GM18520 (cell line): ENCODE data around the gene SNAP25.

ENCODE experiments used
- ATAC-seq: cut with Tn5 transposase; IDR thresholded peaks from one replicate; pipeline ENCODE4 v1.9.1; 2021; ENCODE audit not compliant: unreplicated experiment

Gene SNAP25

DNA sequence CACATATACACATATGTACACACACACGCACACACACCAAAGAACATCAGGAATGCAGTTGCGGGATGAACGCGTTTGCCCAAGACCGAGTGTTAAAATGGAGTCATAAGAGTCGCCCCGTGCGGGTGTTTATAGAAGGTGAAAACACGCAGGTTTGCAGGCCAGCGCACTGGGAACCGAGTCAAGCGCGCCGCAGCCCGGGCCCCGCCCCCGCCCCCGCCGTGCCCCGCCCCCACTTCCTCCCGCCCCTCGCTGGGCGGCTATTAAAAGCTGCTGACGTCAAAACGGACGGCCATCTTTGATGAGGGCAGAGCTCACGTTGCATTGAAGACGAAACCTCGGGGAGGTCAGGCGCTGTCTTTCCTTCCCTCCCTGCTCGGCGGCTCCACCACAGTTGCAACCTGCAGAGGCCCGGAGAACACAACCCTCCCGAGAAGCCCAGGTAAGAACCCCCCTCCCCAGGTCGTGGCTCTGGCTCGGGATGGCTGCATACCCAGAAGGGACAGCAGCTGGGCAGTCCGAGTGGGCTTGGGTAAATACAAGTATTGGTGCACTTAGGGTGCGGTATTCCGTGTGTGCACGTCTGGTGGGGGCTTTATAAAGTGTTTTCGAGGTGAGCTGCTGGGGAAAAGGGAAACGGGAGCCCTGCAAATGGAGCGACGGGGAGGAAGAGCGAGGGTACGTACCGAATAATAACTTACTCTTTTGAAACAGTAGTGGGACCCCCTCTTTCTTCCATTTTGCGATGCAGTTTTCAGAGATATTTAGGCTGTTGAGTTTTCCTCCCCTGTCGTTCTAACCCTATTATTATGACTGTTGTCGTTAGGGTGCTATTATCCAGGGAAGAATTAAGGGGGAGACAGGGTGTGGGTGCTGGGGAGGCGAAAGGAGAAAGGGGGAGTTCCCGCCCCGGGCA lies at the start of gene SNAP25:
Gene SNAP25, plus strand, starts transcription at position 295 of the 916 bp plus-strand sequence. CDS start 56,662 bp downstream, outside the sequence.
- ATAC-seq = no peak

DNA sequence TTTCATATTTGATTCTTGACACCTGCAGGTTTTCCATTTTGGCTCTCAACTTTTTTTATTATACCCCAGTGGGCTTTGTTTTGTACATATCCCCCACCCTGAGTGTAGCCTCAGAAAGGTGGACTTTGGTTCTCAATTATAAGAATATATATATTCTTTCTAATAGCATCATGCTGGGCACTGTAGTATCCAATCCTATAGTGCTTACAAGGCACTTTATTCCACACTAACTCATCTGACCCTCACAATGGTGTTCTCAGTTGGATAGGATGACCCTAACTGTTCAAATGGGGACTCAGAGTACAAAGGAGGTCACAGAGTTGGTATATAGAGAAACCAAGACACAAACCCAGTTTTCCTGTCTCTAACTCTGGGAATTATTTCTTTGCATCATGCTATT lies 48.9 kb upstream of the SNAP25 start:
- no peak for ATAC-seq

DNA sequence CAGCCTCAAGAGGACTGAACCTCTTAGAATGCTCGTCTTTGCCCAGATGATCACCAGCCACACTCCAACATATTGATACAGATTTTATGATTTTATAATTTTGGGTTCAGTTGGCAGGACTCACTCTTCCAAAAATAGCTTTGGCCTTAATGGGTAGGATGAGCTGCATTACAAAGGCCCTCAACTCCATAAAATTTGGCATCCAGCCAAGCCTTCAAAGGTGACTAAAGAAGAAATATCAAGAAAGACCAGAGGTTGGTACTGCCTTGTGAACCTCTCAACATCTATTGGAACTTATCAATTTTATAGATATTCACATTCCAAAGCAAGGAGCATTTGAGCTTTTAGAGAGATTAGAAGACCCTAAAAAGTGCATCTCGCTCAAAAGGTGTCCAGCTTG lies 48.4 kb upstream of the SNAP25 start:
- no peak for ATAC-seq

DNA sequence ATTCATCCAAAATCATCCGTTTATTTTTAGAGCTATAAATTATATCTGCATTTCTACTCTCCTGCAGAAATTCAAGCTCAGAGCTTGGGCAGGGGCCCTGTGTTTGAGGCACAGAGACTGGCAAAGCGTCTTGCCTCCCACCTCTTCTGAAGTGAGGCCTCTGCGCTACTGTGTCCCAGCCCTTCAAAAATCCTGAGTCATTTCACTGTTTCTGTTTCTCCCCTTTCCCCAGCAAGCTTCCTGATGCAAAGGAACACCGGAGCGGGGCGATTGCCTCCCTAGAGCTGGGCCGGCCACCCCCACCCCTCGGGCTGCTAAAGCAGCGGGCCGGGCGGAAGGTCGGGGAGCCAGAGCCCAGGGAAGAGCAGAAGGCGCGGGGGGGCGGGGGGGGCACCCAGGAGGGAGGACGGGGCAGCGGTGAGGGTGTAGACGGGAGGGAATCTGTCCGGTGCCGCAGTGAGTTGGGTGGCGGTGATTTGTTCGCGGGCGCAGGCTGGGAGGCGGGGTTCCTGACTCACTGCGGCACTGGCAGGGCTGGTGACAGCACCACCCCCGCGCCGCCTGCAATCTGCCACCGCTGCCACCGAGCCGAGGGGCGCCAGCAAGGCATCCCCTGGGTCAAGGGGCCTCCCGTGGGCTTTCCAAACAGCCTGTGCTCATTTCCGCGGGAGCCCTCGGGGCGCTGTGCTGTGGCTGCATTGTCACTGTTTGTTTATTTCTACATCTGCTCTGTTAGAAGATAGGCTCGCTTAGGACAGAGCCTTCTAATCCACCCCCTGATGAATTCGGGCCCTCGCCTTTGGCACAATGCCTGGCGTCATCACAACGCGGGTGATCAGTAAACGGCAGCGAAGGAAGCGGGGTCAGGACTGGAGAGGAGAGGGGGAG lies 46.5 kb upstream of the SNAP25 start:
- no peak for ATAC-seq

DNA sequence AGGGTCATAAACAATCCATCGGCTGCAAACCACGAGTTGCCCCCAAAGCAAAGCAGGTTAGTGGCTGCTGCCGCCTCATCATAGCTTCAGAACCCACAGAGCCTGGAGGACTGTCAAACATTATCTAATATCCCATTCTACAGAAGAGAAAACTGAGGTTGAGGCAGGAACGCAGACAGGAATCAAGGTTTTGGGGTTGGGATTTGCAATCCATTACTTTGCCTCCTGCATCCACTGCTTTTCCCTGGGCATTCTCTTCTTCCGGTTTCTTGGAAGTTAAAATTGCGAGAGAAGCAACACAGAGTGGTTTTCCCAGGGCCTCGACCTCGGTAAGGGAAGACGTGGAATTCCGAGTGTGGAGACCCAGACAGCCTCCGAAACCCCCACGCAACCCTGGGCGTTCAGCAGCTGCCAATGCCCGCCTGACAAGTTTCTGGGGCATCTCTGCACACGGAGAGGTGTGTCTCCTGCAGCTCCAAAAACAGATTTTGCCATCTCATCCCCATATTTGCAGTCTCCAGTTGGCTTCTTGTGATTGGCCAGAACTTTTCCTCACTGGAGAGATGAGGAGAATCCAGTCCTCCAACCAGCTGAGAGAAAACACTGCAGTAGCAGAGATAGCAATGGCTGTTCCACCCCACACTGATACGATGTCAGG lies 45.5 kb upstream of the SNAP25 start:
- ATAC-seq = no peak

DNA sequence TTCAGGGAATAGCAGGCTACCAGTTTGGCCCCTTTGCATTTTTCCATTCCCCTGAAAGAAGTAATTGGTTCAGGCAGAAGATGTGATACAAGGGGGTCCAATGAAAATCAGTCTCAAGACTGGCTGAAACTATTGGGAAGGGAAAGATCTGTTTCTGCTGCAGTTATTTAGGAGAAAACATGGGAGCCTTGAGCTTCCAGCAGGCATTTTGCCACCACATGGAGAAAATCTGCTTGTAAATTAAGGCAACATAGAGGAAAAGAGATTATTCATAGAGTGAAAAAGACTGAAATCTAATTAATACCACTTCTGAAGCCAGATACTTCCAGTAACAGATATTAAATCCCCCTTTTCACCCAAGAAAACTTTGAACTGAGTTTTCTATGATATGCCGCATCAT lies 44.2 kb upstream of the SNAP25 start:
- ATAC-seq = no peak

DNA sequence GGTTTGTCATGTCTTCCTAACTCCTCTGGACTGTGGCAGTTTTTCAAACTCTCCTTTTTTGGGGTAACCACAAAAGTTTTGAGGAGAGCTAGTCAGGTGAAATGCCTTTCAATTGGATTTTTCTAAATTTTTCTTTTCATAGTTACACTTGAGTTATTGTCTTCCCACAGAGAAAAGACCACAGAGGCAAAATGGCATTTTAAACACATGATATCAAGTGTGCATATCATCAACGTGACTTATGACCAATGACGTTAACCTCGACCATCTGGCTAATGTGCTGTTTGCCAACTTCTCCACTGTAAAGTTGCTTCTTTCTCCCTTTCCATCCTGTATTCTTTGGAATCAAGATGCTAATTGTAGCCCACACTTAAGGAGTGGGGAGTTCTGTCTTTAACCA lies 41.3 kb upstream of the SNAP25 start:
- ATAC-seq = no peak

DNA sequence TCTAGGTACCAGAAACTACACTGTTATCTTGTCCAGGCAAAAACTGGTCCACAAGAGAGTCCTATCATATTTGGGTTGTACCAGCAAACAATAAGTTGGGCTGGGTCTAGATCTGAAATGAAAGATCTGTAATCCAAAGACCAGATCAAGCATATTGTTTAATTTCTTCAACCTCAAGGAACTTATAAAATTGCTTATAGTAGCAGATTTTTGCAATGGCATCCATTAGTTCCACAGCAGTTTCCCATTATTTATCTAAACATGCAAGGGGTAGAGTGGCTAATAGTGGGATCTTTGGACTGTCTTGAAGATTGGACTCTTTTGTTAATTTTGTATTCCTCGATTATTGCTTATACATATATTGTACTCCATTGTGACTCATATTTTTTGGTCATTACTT lies 40.5 kb upstream of the SNAP25 start:
- ATAC-seq = no peak

DNA sequence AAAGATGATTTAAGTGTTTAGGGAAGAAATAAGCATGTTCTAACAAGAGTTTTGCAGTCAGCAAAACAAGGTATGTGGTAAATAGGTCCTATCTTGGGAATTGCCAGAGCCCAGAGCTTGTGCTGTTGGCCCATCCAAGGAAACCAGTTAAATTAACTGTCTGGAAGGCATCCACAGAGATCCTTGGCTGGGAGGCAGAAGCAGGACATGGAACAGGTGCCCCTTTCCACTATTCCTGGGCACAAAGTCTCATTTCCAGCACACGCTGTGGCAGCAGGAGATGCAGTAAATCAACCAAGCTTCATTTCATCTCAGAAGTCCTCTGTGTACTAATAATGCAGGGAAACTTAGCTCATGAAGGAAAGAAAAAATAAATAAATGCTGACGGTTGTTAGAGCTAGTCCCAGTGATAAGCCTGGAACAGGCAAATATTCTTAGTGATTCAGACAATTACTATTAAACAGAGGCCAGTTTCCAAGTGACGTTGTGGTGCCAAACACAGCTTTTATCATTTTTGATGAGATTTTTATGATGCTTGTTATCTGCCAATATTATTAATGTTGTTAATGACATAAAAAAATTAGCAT lies 39.8 kb upstream of the SNAP25 start:
- ATAC-seq = no peak

DNA sequence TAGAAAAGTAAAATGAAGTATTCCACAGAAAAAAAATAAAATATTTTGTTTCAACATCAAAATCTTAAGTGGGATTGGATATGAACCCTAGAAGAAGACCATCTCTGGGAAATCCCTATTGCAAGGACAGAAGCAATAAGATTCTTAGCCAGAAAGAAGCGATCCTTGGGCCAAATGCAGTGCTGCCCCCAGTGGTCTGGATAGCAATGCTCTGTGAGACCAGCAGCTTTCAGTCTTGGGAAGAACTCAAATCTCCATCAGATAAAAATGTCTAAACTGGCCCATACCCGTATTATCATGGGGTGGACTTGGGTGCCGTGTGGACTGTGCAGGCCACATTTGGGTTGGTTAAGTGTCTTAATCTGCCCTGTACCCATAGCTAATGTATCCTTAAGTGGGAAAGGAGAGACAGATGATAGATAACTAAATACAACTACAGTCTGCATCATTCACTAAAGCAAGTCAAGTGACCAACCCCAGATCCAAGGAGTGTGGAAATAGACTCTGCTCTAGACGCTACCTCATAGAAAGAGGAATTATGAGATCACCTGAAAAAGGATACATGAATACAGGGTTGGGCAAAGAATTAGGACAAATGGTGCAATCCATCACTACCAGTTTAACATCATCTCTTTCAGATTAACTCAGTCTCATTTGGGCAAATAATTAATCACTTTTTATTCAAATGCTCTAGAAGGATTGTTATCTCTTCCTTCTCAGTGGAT lies 38.9 kb upstream of the SNAP25 start:
- ATAC-seq = no peak

DNA sequence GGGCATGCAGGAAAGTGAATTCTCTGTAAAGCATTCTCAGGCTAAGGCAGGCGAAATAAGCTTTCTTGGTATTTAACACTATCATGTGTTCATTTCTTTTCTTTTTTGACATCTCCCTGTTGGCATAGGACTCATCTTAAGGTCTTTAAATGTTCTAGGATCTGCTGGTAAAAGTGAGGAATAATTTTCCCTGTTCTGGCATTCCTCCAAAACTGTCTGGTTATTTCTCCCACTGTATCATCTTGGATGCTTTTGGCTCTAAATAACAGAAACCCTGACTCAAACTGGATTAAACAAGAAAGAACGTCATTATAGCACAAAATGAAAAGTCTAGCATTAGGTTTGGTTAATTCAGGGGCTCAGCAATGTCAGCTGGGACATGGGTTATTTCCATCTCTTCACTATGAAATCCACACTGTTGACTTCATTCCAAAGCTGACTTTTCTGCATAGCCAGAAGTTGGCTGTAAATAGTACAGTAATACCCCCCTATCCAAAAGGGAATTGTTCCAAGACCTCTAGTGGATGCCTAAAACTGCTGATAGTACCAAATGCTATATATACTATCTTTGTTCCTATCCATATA lies 37.9 kb upstream of the SNAP25 start:
- no peak for ATAC-seq

DNA sequence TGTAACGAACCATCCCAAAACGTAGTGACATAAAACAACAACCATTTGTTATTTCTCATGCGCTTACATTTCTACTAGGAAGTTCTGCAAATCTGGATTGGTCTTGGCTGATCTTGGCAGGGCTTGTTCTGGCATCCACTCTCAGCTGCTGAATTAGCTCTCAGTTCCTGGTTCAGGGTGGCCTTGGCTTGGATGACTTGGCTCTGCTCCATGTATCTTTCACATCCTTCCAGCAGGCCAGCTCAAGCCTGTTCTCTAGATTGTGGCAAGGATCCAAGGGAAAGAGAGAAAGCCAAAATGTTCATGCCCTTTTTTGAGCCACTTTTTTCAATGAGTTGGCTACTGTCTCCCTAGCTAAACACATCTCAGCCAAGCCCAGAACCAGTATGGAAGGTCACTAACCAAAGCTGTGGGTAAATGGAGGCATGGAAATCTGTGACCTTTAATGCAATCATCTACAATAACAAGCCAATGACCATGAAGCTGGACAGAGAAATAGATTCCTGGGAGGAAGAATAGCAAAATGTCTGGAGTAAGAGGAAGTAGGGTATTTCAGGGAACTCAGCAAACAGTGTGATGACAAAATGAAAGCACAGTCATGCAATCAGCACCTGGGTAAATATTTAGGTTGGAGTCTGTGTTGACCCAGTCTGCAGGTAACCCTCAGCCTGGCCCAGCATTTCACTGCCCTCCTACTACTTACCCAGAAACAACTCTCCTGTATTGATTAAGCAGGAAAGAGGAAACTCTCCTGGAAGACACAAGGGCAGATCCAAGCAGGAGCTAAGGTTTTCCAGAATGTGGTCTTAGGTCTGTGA lies 32.7 kb upstream of the SNAP25 start:
- no peak for ATAC-seq

DNA sequence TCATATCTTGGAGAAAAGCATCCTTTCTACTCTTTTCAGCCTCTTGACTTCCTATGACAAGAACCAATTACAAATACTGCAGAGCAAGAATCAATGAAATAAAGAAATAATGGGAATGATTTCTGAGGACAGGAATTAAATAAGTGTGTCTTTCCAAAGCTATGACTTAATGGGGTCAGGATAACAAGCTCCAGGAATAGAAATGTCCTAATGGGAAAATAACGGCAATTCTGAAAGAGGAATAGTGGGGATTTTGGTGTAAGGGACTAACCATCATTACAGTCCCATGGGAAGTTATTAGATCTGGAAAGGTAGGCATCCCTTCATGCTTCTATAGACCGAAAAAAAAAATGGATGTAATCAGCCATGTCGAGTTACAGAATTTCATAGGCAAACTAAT lies 28.2 kb upstream of the SNAP25 start:
- no peak for ATAC-seq

DNA sequence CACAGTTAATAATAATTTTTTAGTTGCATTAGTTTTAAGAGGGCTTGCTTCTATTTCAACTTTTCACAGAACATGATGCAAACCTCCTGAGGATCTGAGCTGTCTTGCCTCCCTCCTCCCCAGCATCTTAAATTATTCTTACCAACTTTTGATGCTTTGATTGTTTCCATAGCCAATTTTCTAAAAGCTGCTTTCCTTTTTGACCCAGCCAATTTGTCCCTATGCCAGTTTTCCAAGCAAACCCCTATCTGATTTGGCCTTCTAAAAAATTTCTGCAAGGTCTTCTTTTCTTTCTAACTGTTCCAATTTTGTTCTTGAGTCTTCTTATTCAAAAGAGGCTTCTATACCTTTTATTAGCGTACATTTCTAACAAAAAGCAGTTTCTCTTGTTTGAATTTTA lies 26.5 kb upstream of the SNAP25 start:
- ATAC-seq = no peak

DNA sequence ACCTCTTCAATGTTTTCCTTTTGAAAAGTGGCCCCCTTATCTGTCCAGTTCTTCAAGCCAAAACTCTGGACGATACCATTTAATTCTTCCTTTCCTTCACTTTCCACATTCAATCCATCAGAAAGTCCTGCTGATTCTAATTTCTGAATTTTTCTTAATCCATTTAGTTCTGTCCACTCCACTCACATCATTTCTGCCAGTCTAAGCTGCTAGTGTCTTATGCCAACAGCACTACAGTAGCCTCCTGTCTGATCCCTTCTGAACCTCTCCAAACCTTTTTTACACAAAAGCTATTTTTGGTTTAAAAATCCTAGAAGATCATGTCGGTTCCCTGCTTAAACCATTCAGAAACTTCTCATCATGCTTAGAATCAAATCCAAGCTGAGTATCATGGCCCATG lies 24.5 kb upstream of the SNAP25 start:
- no peak for ATAC-seq

DNA sequence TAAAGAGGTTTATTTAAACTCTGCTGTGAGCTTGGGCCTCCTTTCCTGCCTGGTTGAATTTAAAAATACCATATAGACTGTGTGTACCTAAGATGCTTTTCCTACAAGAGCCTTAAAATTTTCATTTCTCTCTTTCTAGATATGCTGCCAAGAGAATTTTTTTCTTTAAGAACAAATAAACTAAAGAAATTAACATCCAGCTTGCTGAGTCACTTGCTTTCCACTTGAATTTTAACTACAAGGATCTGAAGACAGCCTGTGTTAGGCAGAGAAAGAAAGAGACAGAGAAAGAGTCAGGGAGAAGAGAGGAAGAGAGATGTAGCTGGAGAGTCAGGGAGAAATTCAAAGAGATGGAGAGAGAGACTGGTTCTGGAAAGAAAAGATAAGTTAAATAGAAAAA lies 18.3 kb upstream of the SNAP25 start:
- ATAC-seq = no peak

DNA sequence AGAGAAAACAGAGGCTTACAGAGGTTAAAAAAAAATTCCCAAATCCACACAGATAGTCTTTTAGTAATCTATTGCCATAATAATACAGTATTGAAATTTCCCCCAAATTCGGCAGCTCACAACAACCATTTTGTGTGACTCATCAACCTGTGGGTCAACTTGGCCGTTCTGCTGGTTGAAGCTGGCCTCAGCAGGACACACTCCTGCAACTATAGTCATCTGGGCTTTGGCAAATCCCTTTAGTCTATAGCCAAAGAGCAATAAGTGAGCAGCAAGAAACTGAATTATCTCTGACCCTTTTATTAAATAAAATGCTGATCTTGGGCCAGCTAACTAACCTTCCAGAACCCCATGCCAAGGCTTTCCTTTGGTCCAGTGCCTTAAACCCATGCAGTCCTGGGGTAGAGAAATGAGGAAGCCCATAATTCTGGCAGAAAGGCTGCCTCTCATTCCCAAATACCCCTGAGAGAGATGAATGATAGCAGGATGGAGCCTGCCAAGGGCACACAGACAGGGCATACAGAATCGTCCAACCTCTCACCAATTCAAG lies 17.2 kb upstream of the SNAP25 start:
- ATAC-seq = no peak

DNA sequence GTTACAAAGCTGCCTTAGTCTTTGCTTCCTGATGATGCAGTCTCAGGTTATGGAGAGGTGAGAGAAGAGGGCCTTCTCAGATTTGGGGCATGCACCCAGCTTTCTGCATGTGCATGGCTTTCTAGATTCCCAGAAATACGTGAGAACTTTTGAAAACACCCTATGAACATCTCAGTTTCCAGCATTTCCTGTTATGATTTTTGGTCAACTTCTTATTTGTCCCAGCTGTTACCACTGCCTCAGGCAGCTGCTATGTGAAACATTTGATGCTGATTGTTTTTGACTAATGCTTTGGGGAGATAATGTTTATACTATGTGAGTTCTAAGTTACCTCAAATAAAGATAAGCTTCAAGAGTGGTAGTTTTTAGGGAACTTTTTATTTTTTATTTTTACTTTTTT lies 9.5 kb upstream of the SNAP25 start:
- no peak for ATAC-seq

DNA sequence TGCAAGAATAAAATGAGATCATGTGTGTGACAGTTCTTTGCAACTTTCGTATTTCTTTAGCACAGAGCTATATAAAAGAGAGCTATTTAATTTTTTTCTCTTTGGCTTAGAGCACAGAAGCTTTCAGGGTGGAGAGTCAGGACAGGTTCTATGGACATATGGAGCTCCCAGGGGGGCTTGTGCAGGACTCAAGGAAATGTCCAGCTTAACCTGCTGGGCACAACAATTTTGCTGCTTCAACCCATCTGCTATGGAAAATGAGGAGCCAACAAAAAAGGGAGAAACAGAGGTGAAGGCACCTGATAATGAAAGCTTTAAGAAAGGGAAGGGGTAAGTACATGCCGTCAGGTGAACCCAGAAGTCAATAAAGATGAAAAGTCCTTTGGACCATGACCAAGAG lies 5.1 kb upstream of the SNAP25 start:
- no peak for ATAC-seq
